HepG2 (cell line): Measurements from ENCODE around the gene UBTF. TPM values are rescaled to one million over a fixed set of nuclear protein-coding genes. Genes with fewer than 3 reads are reported as not detected.
A peak's percentile ranks its signal among the peaks of the same experiment; 100 is the strongest.

Source experiments
- ADNP ChIP-seq: sonication (generic); formaldehyde crosslinking; IDR thresholded peaks from 2 replicates; pipeline ENCODE4 v1.4.0; 2020; ENCODE audit warnings: missing genetic modification reagents
- BRD4 ChIP-seq: sonication (generic); formaldehyde crosslinking; IDR thresholded peaks from 2 replicates; pipeline ENCODE4 v1.4.0; 2020; ENCODE audit warnings: missing genetic modification reagents
- FOXM1 ChIP-seq: sonication (generic); formaldehyde crosslinking; IDR thresholded peaks from 2 replicates; pipeline ENCODE4 v1.5.0; 2020; ENCODE audit warnings: missing genetic modification reagents
- ISL2 ChIP-seq: sonication (generic); formaldehyde crosslinking; IDR thresholded peaks from 2 replicates; pipeline ENCODE4 v1.5.0; 2020; ENCODE audit warnings: missing genetic modification reagents
- KDM2A ChIP-seq: sonication (generic); formaldehyde crosslinking; IDR thresholded peaks from 2 replicates; pipeline ENCODE4 v1.4.0; 2020; ENCODE audit warnings: low read depth, missing genetic modification reagents, borderline replicate concordance
- MAZ ChIP-seq, 2 experiments: sonication (generic) in 1 of 2; formaldehyde crosslinking in 1 of 2; IDR thresholded peaks; 2 replicates each; pipeline versions ENCODE4 v1.5.0 to v1.6.1; 2012 to 2020; ENCODE audit warnings: low read depth in 2 of 2, mild to moderate bottlenecking in 2 of 2, borderline replicate concordance in 1 of 2, improper control_type of control experiment in 1 of 2, low read length in 1 of 2, missing genetic modification reagents in 1 of 2, moderate library complexity in 1 of 2
- MED13 ChIP-seq: sonication (generic); formaldehyde crosslinking; IDR thresholded peaks from 2 replicates; pipeline ENCODE4 v1.5.0; 2020; ENCODE audit warnings: missing genetic modification reagents
- MYC ChIP-seq: sonication (generic); formaldehyde crosslinking; IDR thresholded peaks from 2 replicates; pipeline ENCODE4 v1.9.0; 2021; ENCODE audit warnings: missing genetic modification reagents, borderline replicate concordance
- NFKB2 ChIP-seq: sonication (generic); formaldehyde crosslinking; IDR thresholded peaks from 2 replicates; pipeline ENCODE4 v1.4.0; 2020; ENCODE audit warnings: missing genetic modification reagents, borderline replicate concordance
- NR2C2 ChIP-seq: sonication (generic); formaldehyde crosslinking; IDR thresholded peaks from 2 replicates; pipeline ENCODE4 v1.4.0; 2020; ENCODE audit warnings: missing genetic modification reagents, mild to moderate bottlenecking, moderate library complexity, borderline replicate concordance
- PHF8 ChIP-seq: sonication (generic); formaldehyde crosslinking; IDR thresholded peaks from 2 replicates; pipeline ENCODE4 v1.5.0; 2020; ENCODE audit warnings: missing genetic modification reagents
- PTBP1 ChIP-seq: fragments of 200-400 bp; formaldehyde crosslinking; IDR thresholded peaks from 2 replicates; pipeline ENCODE4 v1.6.1; 2018; ENCODE audit warnings: low read length, low read depth; ENCODE audit not compliant: poor library complexity, severe bottlenecking
- ZBTB14 ChIP-seq: sonication (generic); formaldehyde crosslinking; IDR thresholded peaks from 2 replicates; pipeline ENCODE4 v1.4.0; 2020; ENCODE audit warnings: missing genetic modification reagents
- ZNF256 ChIP-seq: sonication (generic); formaldehyde crosslinking; conservative IDR thresholded peaks from 2 replicates; pipeline ENCODE4 v1.4.0; 2020; ENCODE audit warnings: missing genetic modification reagents
- ZNF549 ChIP-seq: sonication (generic); formaldehyde crosslinking; IDR thresholded peaks from 2 replicates; pipeline ENCODE4 v1.5.0; 2020; ENCODE audit warnings: missing genetic modification reagents
- polyA plus RNA-seq, 8 experiments: library from polyadenylated mRNA; depleted of rRNA in 3 of 8; stranded (reverse) in 7 of 8; unstranded in 1 of 8; fragments of >200 nt; fragmentation: Illumina TruSeq in 4 of 8; extraction: Trizol in 4 of 8; gene quantifications; 2 replicates each; pipeline versions ENCODE4 v1.2.1 to v1.2.3, GENCODE V29; 2011 to 2016; ENCODE audit warnings: low read depth in 4 of 8, missing spikeins in 1 of 8, mixed read lengths in 1 of 8; ENCODE audit not compliant: insufficient read depth in 1 of 8
- total RNA-seq, 5 experiments: library from RNA; depleted of rRNA; stranded (reverse); fragments of >200 nt; fragmentation: Illumina TruSeq; extraction: Trizol; gene quantifications; 2 replicates each; pipeline ENCODE4 v1.2.3, GENCODE V29; 2016; ENCODE audit warnings: low read depth in 1 of 5
- TF ChIP-seq, protein P1 (sequence below), 2 experiments: sonication (generic) in 1 of 2; formaldehyde crosslinking in 1 of 2; IDR thresholded peaks; 2 replicates each; pipeline versions ENCODE4 v1.4.0 to v1.6.1; 2018 to 2020; ENCODE audit warnings: missing genetic modification reagents in 2 of 2, borderline replicate concordance in 1 of 2, low read depth in 1 of 2, mild to moderate bottlenecking in 1 of 2, missing biosample characterization in 1 of 2
- TF ChIP-seq, protein P2 (sequence below): sonication (generic); formaldehyde crosslinking; IDR thresholded peaks from 2 replicates; pipeline ENCODE4 v1.5.0; 2020; ENCODE audit warnings: mild to moderate bottlenecking, missing genetic modification reagents
- TF ChIP-seq, protein P3 (sequence below): sonication (generic); formaldehyde crosslinking; IDR thresholded peaks from 2 replicates; pipeline ENCODE4 v1.8.0; 2022; ENCODE audit warnings: missing genetic modification reagents, mild to moderate bottlenecking, borderline replicate concordance
- TF ChIP-seq, protein P4 (sequence below): sonication (generic); formaldehyde crosslinking; IDR thresholded peaks from 2 replicates; pipeline ENCODE4 v1.4.0; 2020; ENCODE audit warnings: missing genetic modification reagents

Gene UBTF
- total and polyA plus RNA-seq, 2 of the 13 experiments (the other 11 are each of a cell fraction or from before 2014, with no cell fraction given), result 15.2 to 60.9 TPM

GRCh38 chr17:44220213-44221083 is 973 bp upstream of the UBTF start (continued):
- TF ChIP-seq, protein P1, sequence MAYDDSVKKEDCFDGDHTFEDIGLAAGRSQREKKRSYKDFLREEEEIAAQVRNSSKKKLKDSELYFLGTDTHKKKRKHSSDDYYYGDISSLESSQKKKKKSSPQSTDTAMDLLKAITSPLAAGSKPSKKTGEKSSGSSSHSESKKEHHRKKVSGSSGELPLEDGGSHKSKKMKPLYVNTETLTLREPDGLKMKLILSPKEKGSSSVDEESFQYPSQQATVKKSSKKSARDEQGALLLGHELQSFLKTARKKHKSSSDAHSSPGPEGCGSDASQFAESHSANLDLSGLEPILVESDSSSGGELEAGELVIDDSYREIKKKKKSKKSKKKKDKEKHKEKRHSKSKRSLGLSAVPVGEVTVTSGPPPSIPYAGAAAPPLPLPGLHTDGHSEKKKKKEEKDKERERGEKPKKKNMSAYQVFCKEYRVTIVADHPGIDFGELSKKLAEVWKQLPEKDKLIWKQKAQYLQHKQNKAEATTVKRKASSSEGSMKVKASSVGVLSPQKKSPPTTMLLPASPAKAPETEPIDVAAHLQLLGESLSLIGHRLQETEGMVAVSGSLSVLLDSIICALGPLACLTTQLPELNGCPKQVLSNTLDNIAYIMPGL (CRISPR knock-in tag; IDR thresholded peaks at IDR 0.05; ENCODE audit: borderline replicate concordance in 1 of 2, low read depth in 1 of 2), result 0 out of 4 replicates have a peak, but pooled peaks of 1 of the 2 experiments have one; percentile 45
- TF ChIP-seq KDM2A (CRISPR knock-in tag), result peak; percentile 92; the same call in 1 of the 2 replicates
- TF ChIP-seq MAZ (IDR thresholded peaks at IDR 0.05; ENCODE audit: borderline replicate concordance, low read depth, low read length), result no peak
- TF ChIP-seq MAZ (CRISPR knock-in tag; IDR thresholded peaks at IDR 0.05; ENCODE audit: low read depth), result peak; percentile 24
- peak; percentile 60 for TF ChIP-seq PTBP1
- TF ChIP-seq ZNF549 (CRISPR knock-in tag), result peak; percentile 67; the same call in 1 of the 2 replicates
- peak; percentile 75; the same call in 1 of the 2 replicates for TF ChIP-seq NFKB2 (CRISPR knock-in tag)
- TF ChIP-seq MYC (CRISPR knock-in tag), result peak; percentile 49; the same call in 1 of the 2 replicates
- peak; percentile 21 for TF ChIP-seq ZBTB14
- peak; percentile 79 for TF ChIP-seq PHF8 (CRISPR knock-in tag)
- TF ChIP-seq, protein P2, sequence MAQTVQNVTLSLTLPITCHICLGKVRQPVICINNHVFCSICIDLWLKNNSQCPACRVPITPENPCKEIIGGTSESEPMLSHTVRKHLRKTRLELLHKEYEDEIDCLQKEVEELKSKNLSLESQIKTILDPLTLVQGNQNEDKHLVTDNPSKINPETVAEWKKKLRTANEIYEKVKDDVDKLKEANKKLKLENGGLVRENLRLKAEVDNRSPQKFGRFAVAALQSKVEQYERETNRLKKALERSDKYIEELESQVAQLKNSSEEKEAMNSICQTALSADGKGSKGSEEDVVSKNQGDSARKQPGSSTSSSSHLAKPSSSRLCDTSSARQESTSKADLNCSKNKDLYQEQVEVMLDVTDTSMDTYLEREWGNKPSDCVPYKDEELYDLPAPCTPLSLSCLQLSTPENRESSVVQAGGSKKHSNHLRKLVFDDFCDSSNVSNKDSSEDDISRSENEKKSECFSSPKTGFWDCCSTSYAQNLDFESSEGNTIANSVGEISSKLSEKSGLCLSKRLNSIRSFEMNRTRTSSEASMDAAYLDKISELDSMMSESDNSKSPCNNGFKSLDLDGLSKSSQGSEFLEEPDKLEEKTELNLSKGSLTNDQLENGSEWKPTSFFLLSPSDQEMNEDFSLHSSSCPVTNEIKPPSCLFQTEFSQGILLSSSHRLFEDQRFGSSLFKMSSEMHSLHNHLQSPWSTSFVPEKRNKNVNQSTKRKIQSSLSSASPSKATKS, result no peak
- TF ChIP-seq, protein P3, sequence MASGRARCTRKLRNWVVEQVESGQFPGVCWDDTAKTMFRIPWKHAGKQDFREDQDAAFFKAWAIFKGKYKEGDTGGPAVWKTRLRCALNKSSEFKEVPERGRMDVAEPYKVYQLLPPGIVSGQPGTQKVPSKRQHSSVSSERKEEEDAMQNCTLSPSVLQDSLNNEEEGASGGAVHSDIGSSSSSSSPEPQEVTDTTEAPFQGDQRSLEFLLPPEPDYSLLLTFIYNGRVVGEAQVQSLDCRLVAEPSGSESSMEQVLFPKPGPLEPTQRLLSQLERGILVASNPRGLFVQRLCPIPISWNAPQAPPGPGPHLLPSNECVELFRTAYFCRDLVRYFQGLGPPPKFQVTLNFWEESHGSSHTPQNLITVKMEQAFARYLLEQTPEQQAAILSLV (CRISPR knock-in tag), result peak; percentile 18; the same call in 1 of the 2 replicates
- TF ChIP-seq NR2C2 (CRISPR knock-in tag), result peak; percentile 13; the same call in 1 of the 2 replicates
- no peak for TF ChIP-seq FOXM1
- peak; percentile 32; the same call in 1 of the 2 replicates for TF ChIP-seq ZNF256 (CRISPR knock-in tag)
- TF ChIP-seq MED13, result 0 out of 2 replicates have a peak, but pooled peaks have one; percentile 52
- no peak for TF ChIP-seq ISL2 (CRISPR knock-in tag)
- TF ChIP-seq BRD4, result peak; percentile 63; the same call in 1 of the 2 replicates
- TF ChIP-seq, protein P4, sequence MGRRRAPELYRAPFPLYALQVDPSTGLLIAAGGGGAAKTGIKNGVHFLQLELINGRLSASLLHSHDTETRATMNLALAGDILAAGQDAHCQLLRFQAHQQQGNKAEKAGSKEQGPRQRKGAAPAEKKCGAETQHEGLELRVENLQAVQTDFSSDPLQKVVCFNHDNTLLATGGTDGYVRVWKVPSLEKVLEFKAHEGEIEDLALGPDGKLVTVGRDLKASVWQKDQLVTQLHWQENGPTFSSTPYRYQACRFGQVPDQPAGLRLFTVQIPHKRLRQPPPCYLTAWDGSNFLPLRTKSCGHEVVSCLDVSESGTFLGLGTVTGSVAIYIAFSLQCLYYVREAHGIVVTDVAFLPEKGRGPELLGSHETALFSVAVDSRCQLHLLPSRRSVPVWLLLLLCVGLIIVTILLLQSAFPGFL (CRISPR knock-in tag), result no peak
- 0 out of 2 replicates have a peak, but pooled peaks have one; percentile 20 for TF ChIP-seq ADNP (CRISPR knock-in tag)
